OCI-LY3 (cell line): Measurements from ENCODE around the gene COL4A2.
"Not testable (repeated sequence)": the region's sequence is repeated elsewhere in the genome, so short reads cannot be mapped to it uniquely, and the experiment has no call there.

ENCODE experiments used
- H2AFZ ChIP-seq: fragments of 200-600, 300-600 bp; shearing (Covaris generic); 2 replicates; pipeline ENCODE4 v1.6.0; 2014; ENCODE audit warnings: antibody characterized with exemption, low read depth, low read length
- H3K27ac ChIP-seq: fragments of 200-600, 300-600 bp; sonication (generic); 2 replicates; pipeline ENCODE4 v1.5.1; 2014; ENCODE audit warnings: mild to moderate bottlenecking, low read length, moderate library complexity, mixed read lengths
- H3K27me3 ChIP-seq: fragments of 200-600, 300-600 bp; sonication (generic); 2 replicates; pipeline ENCODE4 v1.6.1; 2014; ENCODE audit warnings: low read depth, low read length, mixed read lengths
- H3K36me3 ChIP-seq: fragments of 200-600, 300-600 bp; sonication (generic); replicated peaks from 2 replicates; pipeline ENCODE3; 2014; ENCODE audit warnings: low read depth, low read length, mixed read lengths
- H3K4me1 ChIP-seq: fragments of 300-600, 200-600 bp; sonication (generic); 2 replicates; pipeline ENCODE4 v1.6.1; 2014; ENCODE audit warnings: low read length, mixed read lengths
- H3K4me2 ChIP-seq: fragments of 200-600, 300-600 bp; sonication (generic); 2 replicates; pipeline ENCODE4 v1.6.1; 2014; ENCODE audit warnings: low read length, mixed read lengths
- H3K4me3 ChIP-seq: fragments of 300-600, 200-600 bp; sonication (generic); 2 replicates; pipeline ENCODE4 v1.5.1; 2014; ENCODE audit warnings: antibody characterized with exemption, mild to moderate bottlenecking, low read length, moderate library complexity
- H3K79me2 ChIP-seq: fragments of 300-600, 200-600 bp; shearing (Covaris generic); 2 replicates; pipeline ENCODE4 v1.6.1; 2014; ENCODE audit warnings: mild to moderate bottlenecking, low read length, mixed read lengths
- H3K9ac ChIP-seq: fragments of 300-600, 200-600 bp; shearing (Covaris generic); 2 replicates; pipeline ENCODE4 v1.6.0; 2014; ENCODE audit warnings: mild to moderate bottlenecking, low read length, moderate library complexity
- H3K9me3 ChIP-seq: fragments of 200-600, 300-600 bp; shearing (Covaris generic); 2 replicates; pipeline ENCODE4 v1.6.1; 2014; ENCODE audit warnings: low read length, mixed read lengths; ENCODE audit not compliant: insufficient read depth
- H4K20me1 ChIP-seq: fragments of 200-600, 300-600 bp; sonication (generic); 2 replicates; pipeline ENCODE4 v1.6.1; 2016; ENCODE audit warnings: low read length, mixed read lengths; ENCODE audit not compliant: insufficient read depth
- EZH2phosphoT487 ChIP-seq: fragments of 200-600 bp; shearing (Covaris generic); IDR thresholded peaks from 2 replicates; pipeline ENCODE4 v1.6.1; 2018; ENCODE audit warnings: antibody characterized with exemption, mixed run types, low read depth
- TF ChIP-seq, protein P1 (sequence below): fragments of 200-600, 300-600 bp; sonication (generic); IDR thresholded peaks from 2 replicates; pipeline ENCODE4 v1.5.1; 2014; ENCODE audit warnings: antibody characterized with exemption, low read length, low read depth

The COL4A2 gene

DNA sequence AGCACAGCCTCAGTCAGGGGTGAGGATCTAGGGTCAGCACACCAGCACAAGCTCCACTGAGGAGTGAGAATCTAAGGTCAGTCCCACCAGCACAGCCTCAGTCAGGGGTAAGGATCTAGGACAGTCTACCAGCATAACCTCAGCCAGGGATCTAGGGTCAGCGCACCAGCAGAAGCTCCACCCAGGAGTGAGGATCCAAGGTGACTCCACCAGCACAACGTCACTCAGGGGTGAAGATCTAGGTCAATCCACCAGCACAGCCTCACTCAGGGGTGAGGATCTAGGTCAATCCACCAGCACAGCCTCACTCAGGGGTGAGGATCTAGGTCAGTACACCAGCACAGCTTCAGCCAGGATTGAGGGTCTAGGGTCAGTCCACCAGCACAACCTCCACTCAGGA is 189.9 kb downstream of the COL4A2 start:
- H3K9ac ChIP-seq, result no peak overlapping the region
- no peaks in the 10 kb centered on the region for H4K20me1 ChIP-seq
- no peak overlapping the region for H3K4me2 ChIP-seq
- no peak overlapping the region for H3K27ac ChIP-seq
- no peak overlapping the region for H3K4me3 ChIP-seq
- H3K9me3 ChIP-seq, result 0 out of 2 replicates have a peak, but pooled peaks cover 9% of the 10 kb centered on the region
- H3K27me3 ChIP-seq, result peaks cover 19% of the 10 kb centered on the region
- H2AFZ ChIP-seq, result no peak overlapping the region
- no peaks in the 10 kb centered on the region for H3K79me2 ChIP-seq
- H3K36me3 ChIP-seq, result no peaks in the 10 kb centered on the region
- no peak for TF ChIP-seq EZH2phosphoT487
- TF ChIP-seq, protein P1, sequence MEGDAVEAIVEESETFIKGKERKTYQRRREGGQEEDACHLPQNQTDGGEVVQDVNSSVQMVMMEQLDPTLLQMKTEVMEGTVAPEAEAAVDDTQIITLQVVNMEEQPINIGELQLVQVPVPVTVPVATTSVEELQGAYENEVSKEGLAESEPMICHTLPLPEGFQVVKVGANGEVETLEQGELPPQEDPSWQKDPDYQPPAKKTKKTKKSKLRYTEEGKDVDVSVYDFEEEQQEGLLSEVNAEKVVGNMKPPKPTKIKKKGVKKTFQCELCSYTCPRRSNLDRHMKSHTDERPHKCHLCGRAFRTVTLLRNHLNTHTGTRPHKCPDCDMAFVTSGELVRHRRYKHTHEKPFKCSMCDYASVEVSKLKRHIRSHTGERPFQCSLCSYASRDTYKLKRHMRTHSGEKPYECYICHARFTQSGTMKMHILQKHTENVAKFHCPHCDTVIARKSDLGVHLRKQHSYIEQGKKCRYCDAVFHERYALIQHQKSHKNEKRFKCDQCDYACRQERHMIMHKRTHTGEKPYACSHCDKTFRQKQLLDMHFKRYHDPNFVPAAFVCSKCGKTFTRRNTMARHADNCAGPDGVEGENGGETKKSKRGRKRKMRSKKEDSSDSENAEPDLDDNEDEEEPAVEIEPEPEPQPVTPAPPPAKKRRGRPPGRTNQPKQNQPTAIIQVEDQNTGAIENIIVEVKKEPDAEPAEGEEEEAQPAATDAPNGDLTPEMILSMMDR, result no peak
- H3K4me1 ChIP-seq, result no peaks in the 10 kb centered on the region

DNA sequence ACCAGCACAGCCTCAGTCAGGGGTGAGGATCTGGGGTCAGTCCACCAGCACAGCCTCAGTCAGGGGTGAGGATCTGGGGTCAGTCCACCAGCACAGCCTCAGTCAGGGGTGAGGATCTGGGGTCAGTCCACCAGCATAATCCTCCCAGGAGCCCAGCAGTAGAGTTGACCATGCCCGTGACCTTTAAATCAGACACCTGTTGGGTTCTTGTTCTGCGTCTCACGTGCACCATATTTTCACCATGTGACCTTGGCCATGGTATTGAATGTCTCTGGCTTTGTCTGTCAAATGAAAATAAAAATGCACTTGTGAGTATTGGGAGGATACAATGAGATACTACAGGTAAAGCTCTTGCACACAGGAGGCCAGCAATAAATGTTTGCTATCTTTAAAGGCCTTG is 190.8 kb downstream of the COL4A2 start:
- peaks cover 21% of the 10 kb centered on the region for H3K27me3 ChIP-seq
- H2AFZ ChIP-seq, H3K4me2 ChIP-seq, H3K27ac ChIP-seq, H3K9ac ChIP-seq, H3K9me3 ChIP-seq, H3K79me2 ChIP-seq, H3K36me3 ChIP-seq, H3K4me1 ChIP-seq, H4K20me1 ChIP-seq, H3K4me3 ChIP-seq: not testable (repeated sequence)

DNA sequence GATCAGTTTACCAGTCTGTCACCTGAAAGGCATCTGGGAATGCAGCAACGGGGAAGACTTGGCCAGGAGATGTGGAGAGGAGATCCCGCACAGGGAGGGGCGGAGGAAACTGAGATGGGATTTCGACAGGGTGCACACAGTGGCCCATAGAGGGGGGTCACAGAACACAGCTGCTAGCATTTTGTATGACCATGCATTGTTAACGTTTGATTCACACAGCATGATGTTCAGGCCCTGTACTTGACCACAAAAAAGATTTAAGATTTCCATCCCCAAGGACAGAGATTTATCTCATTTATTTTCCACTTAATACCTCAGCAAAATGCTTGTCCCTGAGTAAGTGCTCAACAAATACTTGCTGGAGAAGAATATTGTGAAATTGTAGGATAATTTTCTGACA is 191.2 kb downstream of the COL4A2 start:
- Histone ChIP-seq H3K79me2 (no peaks in the 10 kb centered on the region), H3K27me3 (peaks cover 21% of the 10 kb centered on the region), H2AFZ (no peak overlapping the region), H3K4me1 (no peaks in the 10 kb centered on the region), H4K20me1 (no peaks in the 10 kb centered on the region), H3K4me3 (no peak overlapping the region), H3K9ac (no peak overlapping the region), H3K36me3 (no peaks in the 10 kb centered on the region), H3K9me3 (0 out of 2 replicates have a peak, but pooled peaks cover 9% of the 10 kb centered on the region), H3K27ac (no peak overlapping the region), H3K4me2 (no peak overlapping the region)
- TF ChIP-seq EZH2phosphoT487, result no peak
- TF ChIP-seq, protein P1, result no peak

DNA sequence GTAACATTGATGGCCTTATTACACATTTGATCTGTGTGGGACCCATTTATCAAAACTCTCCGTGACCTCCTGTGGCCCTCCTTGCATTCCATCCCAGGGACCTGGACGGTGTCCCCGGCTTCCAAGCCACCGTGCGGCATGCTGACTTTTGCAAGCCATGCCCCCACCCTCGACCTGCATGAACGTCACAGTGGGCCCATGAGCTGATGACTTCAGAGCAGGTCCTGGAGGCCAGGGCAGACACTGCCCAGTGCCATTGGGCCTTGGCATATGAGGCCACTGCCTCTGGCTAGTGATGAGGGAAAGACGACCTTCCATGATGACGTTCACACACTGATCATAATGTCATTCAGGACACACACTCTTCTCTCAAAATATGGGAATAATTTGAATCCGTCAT is 191.7 kb downstream of the COL4A2 start:
- no peaks in the 10 kb centered on the region for H3K36me3 ChIP-seq

More for the DNA sequence above, 191.7 kb downstream of the COL4A2 start:
- no peak overlapping the region for H3K27ac ChIP-seq
- no peaks in the 10 kb centered on the region for H4K20me1 ChIP-seq
- no peak overlapping the region for H2AFZ ChIP-seq
- no peaks in the 10 kb centered on the region for H3K79me2 ChIP-seq
- no peak overlapping the region for H3K4me3 ChIP-seq
- TF ChIP-seq, protein P1, result no peak
- no peak for TF ChIP-seq EZH2phosphoT487
- peaks cover 21% of the 10 kb centered on the region for H3K27me3 ChIP-seq
- no peak overlapping the region for H3K4me2 ChIP-seq
- no peak overlapping the region for H3K9ac ChIP-seq
- H3K9me3 ChIP-seq, result 0 out of 2 replicates have a peak, but pooled peaks cover 9% of the 10 kb centered on the region
- H3K4me1 ChIP-seq, result no peaks in the 10 kb centered on the region
